ENCODE measurements around the gene CLDN22. TPM values are rescaled to one million over a fixed set of nuclear protein-coding genes. Genes with fewer than 3 reads are reported as not detected.
A peak's percentile ranks its signal among the peaks of the same experiment; 100 is the strongest.

The CLDN22 gene
- total RNA-seq, 6 donors from 2014 or later: 1.8 TPM; not detected in 5

GRCh38 chr4:183285886-183286285 lies 34.2 kb downstream of the CLDN22 start:
- no peaks in the 10 kb centered on the region for H3K4me1 ChIP-seq
- peaks cover 3 to 88% (median 26%) of the 10 kb centered on the region in 4 donors for H3K36me3 ChIP-seq
- 91 to 95% methylated on average over 7 of the region's 7 CpGs for WGBS, 2 donors
- no peak overlapping the region for H3K27ac ChIP-seq
- H3K9me3 ChIP-seq: no peaks in the 10 kb centered on the region
- DNase-seq: no peak
- ATAC-seq (ENCODE audit: low FRiP score in 2 of 2): peak in 1 of 2 donors; percentile 8
- H3K4me3 ChIP-seq: no peak overlapping the region
- TF ChIP-seq POLR2A (IDR thresholded peaks at IDR 0.05): no peak
- TF ChIP-seq CTCF (IDR thresholded peaks at IDR 0.05): no peak
- no peak for TF ChIP-seq POLR2AphosphoS5 (IDR thresholded peaks at IDR 0.05)
- no peak for TF ChIP-seq EP300 (IDR thresholded peaks at IDR 0.05)
- H3K27me3 ChIP-seq: no peaks in the 10 kb centered on the region

GRCh38 chr4:183284965-183285364 lies 35.1 kb downstream of the CLDN22 start:
- 80% methylated on average over 4 of the region's 4 CpGs for WGBS, 2 donors
- no peak overlapping the region for H3K27ac ChIP-seq
- no peak for ATAC-seq (ENCODE audit: low FRiP score in 2 of 2)
- H3K4me1 ChIP-seq: no peaks in the 10 kb centered on the region
- TF ChIP-seq POLR2A (IDR thresholded peaks at IDR 0.05): no peak
- TF ChIP-seq CTCF (IDR thresholded peaks at IDR 0.05): no peak
- no peak for TF ChIP-seq POLR2AphosphoS5 (IDR thresholded peaks at IDR 0.05)
- TF ChIP-seq EP300 (IDR thresholded peaks at IDR 0.05): no peak
- H3K4me3 ChIP-seq: no peak overlapping the region
- H3K36me3 ChIP-seq: peaks cover 3 to 86% (median 24%) of the 10 kb centered on the region in 4 donors
- no peaks in the 10 kb centered on the region for H3K9me3 ChIP-seq
- no peak for DNase-seq
- no peaks in the 10 kb centered on the region for H3K27me3 ChIP-seq

GRCh38 chr4:183284258-183284785 lies 35.8 kb downstream of the CLDN22 start:
- H3K9me3 ChIP-seq: no peaks in the 10 kb centered on the region
- H3K4me3 ChIP-seq: no peak overlapping the region
- H3K27me3 ChIP-seq: no peaks in the 10 kb centered on the region
- DNase-seq: no peak
- ATAC-seq (ENCODE audit: low FRiP score in 2 of 2): no peak
- peaks cover 3 to 80% (median 21%) of the 10 kb centered on the region in 4 donors for H3K36me3 ChIP-seq
- H3K27ac ChIP-seq: no peak overlapping the region
- no peaks in the 10 kb centered on the region for H3K4me1 ChIP-seq
- WGBS, 2 donors: 85 to 89% methylated on average over 12 of the region's 12 CpGs
- no peak for TF ChIP-seq CTCF (IDR thresholded peaks at IDR 0.05)
- no peak for TF ChIP-seq EP300 (IDR thresholded peaks at IDR 0.05)
- TF ChIP-seq POLR2A (IDR thresholded peaks at IDR 0.05): no peak
- no peak for TF ChIP-seq POLR2AphosphoS5 (IDR thresholded peaks at IDR 0.05)

- H3K4me3 ChIP-seq: no peak overlapping the region
- peaks cover 5 to 47% (median 19%) of the 10 kb centered on the region in 4 donors for H3K36me3 ChIP-seq
- TF ChIP-seq POLR2AphosphoS5 (IDR thresholded peaks at IDR 0.05) (no peak), POLR2A (IDR thresholded peaks at IDR 0.05) (no peak), CTCF (IDR thresholded peaks at IDR 0.05) (no peak), EP300 (IDR thresholded peaks at IDR 0.05) (no peak)
- 2 to 97% methylated on average over 1 of the region's 1 CpG for WGBS, 2 donors
- peaks cover 12 to 20% (median 16%) of the 10 kb centered on the region in 4 donors for H3K9me3 ChIP-seq
- H3K27me3 ChIP-seq: no peaks in the 10 kb centered on the region
- H3K27ac ChIP-seq: no peak overlapping the region
- no peaks in the 10 kb centered on the region for H3K4me1 ChIP-seq
- no peak for DNase-seq
- no peak for ATAC-seq (ENCODE audit: low FRiP score in 2 of 2)
Observed at GRCh38 chr4:183276106-183276505, 44.0 kb downstream of the CLDN22 start.

- no peaks in the 10 kb centered on the region for H3K4me1 ChIP-seq
- H3K27ac ChIP-seq: no peak overlapping the region
- 87 to 91% methylated on average over 3 of the region's 3 CpGs for WGBS, 2 donors
- ATAC-seq (ENCODE audit: low FRiP score in 2 of 2) (no peak), DNase-seq (no peak)
- no peaks in the 10 kb centered on the region for H3K27me3 ChIP-seq
- H3K4me3 ChIP-seq: no peak overlapping the region
- H3K36me3 ChIP-seq: peaks cover 5 to 74% (median 32%) of the 10 kb centered on the region in 4 donors
- TF ChIP-seq POLR2A (IDR thresholded peaks at IDR 0.05) (no peak), POLR2AphosphoS5 (IDR thresholded peaks at IDR 0.05) (no peak), EP300 (IDR thresholded peaks at IDR 0.05) (no peak), CTCF (IDR thresholded peaks at IDR 0.05) (no peak)
- H3K9me3 ChIP-seq: peaks cover 12 to 20% (median 16%) of the 10 kb centered on the region in 4 donors
Observed at GRCh38 chr4:183272384-183272783, 47.7 kb downstream of the CLDN22 start.

Measured in upper lobe of left lung (tissue), 6 donors.